ENCODE results near the gene EXOC2. TPM values are rescaled to one million over a fixed set of nuclear protein-coding genes. Genes with fewer than 3 reads are reported as not detected.

Gene EXOC2
- total RNA-seq, 1 experiment from 2014 or later, result 24.5 TPM

DNA sequence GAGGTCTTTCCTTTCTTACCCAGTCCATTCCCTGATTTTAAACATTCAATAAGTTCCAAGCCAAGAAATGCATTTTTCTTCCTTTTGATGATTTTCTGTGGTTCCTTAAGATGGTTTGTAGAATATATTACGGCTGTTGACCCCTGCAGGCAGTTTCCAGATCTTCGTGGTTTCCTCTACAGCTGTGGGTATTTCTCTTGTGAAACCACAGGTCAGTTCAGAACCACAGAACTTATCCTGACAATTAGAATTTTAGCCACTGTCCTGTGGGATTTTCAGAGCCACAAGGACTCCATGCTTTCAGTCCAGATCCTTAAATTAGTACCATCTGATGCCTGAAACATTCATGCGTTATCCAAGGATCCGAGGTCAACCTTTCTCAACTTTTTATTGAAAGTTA lies 29.7 kb upstream of the EXOC2 start (continued):
- no peak for TF ChIP-seq CTCF (IDR thresholded peaks at IDR 0.05 in 2 of 3, conservative IDR thresholded peaks at IDR 0.05 in 1 of 3; ENCODE audit: borderline replicate concordance in 1 of 3, insufficient read depth in 1 of 3, low read depth in 2 of 3, low read length in 2 of 3)
- TF ChIP-seq POLR2AphosphoS5 (IDR thresholded peaks at IDR 0.05; ENCODE audit: low read depth, low read length), result no peak
- no peak for TF ChIP-seq EZH2 (IDR thresholded peaks at IDR 0.05)
- TF ChIP-seq CEBPB (IDR thresholded peaks at IDR 0.05; ENCODE audit: low read depth), result no peak
- no peak for TF ChIP-seq SRF (IDR thresholded peaks at IDR 0.05; ENCODE audit: low read depth)
- TF ChIP-seq SP1 (IDR thresholded peaks at IDR 0.05; ENCODE audit: low read depth), result no peak
- no peak for TF ChIP-seq YY1 (IDR thresholded peaks at IDR 0.05; ENCODE audit: extremely low read depth, insufficient replicate concordance, low read depth, low read length)
- no peak for TF ChIP-seq EGR1 (IDR thresholded peaks at IDR 0.05; ENCODE audit: low read depth)
- TF ChIP-seq ZFX (IDR thresholded peaks at IDR 0.05), result no peak

GRCh38 chr6:722077-722524 lies 29.2 kb upstream of the EXOC2 start:
- CTCF ChIA-PET, result interaction anchor here (0.6 to 1.7 kb wide), 24 partner anchors 8 to 714 kb away, joined by 3 to 7 read pairs (median 4); partner anchors contain the start of gene EXOC2
- POLR2A ChIA-PET, result no interaction called here
- RAD21 ChIA-PET (ENCODE audit: low non-redundant PET in 1 of 2, low total read pairs in 2 of 2, uncharacterized antibody in 2 of 2, unreplicated experiment in 2 of 2), result no interaction called here
- Histone ChIP-seq H3K27ac (ENCODE audit: low read depth, low read length) (no peak overlapping the region), H4K20me1 (ENCODE audit: insufficient read depth) (no peaks in the 10 kb centered on the region), H3K9ac (ENCODE audit: low read length) (no peak overlapping the region), H3K27me3 (ENCODE audit: insufficient read depth, low read length) (no peaks in the 10 kb centered on the region), H3K9me2 (ENCODE audit: insufficient read depth) (no peaks in the 10 kb centered on the region), H3K4me3 (replicated peaks in 1 of 2; ENCODE audit: low read depth in 1 of 2, low read length in 2 of 2) (no peak overlapping the region), H3K79me2 (ENCODE audit: insufficient read depth, low read length) (no peaks in the 10 kb centered on the region), H3K4me2 (ENCODE audit: low read length) (peak overlapping the region; percentile 49), H2AFZ (ENCODE audit: low read depth, low read length, poor library complexity, severe bottlenecking) (peak overlapping the region; percentile 62), H3K9me3 (ENCODE audit: control insufficient read depth in 1 of 2, insufficient read depth in 1 of 2, low read depth in 1 of 2, low read length in 2 of 2) (no peaks in the 10 kb centered on the region), H3K4me1 (ENCODE audit: control insufficient read depth in 1 of 2, insufficient read depth in 2 of 2, low read length in 2 of 2) (peaks cover 0 to 4% of the 10 kb centered on the region in 2 experiments; a peak in 2 of 4 replicates), H3K36me3 (ENCODE audit: control insufficient read depth in 1 of 2, insufficient read depth in 2 of 2, low read length in 2 of 2) (no peaks in the 10 kb centered on the region)
- no TSS peak for BruUV-seq (replicated peaks)
- peak; percentile 97 for ATAC-seq
- intact Hi-C loops (cut with micrococcal nuclease), result loop anchor here (1.0 to 5.0 kb wide), 3 partner anchors 130 to 660 kb away; no protein-coding TSS in a partner anchor
- DNase-seq (ENCODE audit: low read depth, low spot score), result peak; percentile 61
- 0 out of 2 replicates have a peak, but pooled peaks have one; percentile 29 for TF ChIP-seq CBX3 (IDR thresholded peaks at IDR 0.05; ENCODE audit: low read depth)
- peak; percentile 69 to 94 (median 93) for TF ChIP-seq CTCF (IDR thresholded peaks at IDR 0.05 in 2 of 3, conservative IDR thresholded peaks at IDR 0.05 in 1 of 3; ENCODE audit: borderline replicate concordance in 1 of 3, insufficient read depth in 1 of 3, low read depth in 2 of 3, low read length in 2 of 3)
- peak; percentile 66 for TF ChIP-seq RAD21 (IDR thresholded peaks at IDR 0.05; ENCODE audit: low read depth)
- peak; percentile 62 for TF ChIP-seq TCF7L2 (IDR thresholded peaks at IDR 0.05; ENCODE audit: borderline replicate concordance, extremely low read depth, insufficient read depth, insufficient read length)
- TF ChIP-seq ZNF274 (IDR thresholded peaks at IDR 0.05; ENCODE audit: low read depth, low read length), result no peak

Data from HCT116 (cell line).